Activated effector memory CD4-positive, alpha-beta T cell treated with anti-CD3 and anti-CD28 coated beads, Interleukin-2, amount 50 U/mL, for 16 hours (primary cell): ENCODE results near the gene CAST.

ENCODE experiments used
- DNase-seq: peaks from one replicate; pipeline ENCODE4 v3.0.0-alpha.2; 2020

The CAST gene

GRCh38 chr5:96751203-96752169 is 89.3 kb downstream of the CAST start:
- DNase-seq: no peak

DNA sequence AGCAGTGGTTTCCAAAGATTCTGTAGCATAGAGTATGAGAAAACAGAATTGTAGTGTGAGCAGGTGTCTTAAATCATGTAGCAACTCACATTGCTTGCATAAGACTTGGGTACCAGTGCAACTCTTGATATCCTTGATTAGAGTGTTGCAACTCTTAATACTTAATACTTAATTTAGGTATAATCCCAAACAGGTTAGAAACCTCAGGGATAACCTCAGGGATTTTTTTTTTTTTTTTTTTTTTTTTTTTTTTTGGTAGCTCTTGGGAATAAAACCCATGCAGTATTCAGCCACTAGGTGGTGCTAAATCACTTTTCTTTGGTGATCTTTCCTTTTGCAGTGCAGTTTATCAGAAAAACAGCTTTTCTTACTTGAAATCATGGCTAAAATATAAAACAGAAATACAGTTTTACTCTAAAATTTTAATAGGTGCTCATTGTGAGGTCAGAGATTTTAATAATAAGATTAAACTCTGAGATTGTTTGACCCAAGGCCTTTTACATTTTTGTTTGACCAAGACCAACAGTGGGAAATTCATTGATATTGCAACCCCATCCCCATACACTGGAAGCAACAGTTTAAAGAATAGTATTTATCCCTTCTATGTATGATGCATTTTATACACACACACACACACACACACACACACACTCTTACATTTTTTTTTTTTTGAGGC is 90.3 kb downstream of the CAST start:
- DNase-seq: no peak

- no peak for DNase-seq
These were observed 90.8 kb downstream of the CAST start for GRCh38 chr5:96753017-96753397.

DNA sequence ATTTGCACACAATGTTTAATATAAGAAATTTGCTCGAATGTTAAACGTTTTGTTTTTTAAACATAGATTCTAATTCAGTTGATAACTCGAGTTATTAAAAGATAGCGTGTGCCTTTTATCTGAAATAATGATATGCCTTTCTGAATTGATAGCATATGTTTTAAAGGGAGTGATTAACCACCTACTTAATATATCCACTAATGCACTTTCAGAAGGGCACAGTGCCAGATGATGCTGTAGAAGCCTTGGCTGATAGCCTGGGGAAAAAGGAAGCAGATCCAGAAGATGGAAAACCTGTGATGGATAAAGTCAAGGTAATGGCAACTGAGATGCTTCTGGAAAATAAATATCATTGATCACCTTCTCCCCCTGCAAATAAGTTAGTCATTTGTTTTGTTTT is 91.7 kb downstream of the CAST start:
- DNase-seq: no peak

- DNase-seq: no peak
These were observed 93.7 kb downstream of the CAST start for GRCh38 chr5:96755851-96756250.

DNA sequence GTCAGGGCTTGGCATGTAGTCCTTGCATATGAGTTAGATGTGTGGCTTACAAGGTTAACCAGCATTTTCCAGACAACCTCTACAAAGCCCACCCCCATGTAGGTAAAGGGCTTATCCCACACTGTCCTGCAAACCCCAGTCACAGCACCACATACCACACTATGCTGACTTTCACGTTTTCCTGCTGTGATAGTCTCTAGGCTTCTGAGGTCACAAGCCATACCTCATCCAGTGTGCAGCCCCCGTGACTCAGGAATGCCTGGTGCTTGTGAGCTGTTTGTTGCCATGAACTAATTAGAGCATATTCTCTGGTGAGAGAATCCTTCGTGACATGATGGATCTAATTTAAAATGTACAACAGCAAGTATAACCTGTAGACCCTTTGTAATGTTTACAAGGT is 94.8 kb downstream of the CAST start:
- no peak for DNase-seq

DNA sequence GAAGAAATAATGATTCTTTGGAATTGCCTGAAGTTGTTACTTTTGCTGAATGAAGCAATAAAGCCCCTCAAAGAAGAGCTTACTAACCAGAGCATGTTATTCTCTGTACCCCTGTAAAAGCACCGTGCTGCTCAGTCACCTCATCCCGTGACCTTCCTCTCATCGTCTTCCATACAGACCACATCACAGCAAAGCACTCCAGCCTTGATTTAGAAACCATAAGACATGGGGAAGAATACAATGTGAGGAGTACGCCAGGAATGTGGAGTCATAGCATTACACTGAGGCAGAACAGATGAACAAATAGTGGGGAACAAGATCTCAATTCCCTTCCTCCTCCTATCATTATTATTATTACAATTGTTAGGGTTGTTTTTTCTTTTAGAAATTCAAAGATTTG is 96.4 kb downstream of the CAST start:
- DNase-seq: no peak

DNA sequence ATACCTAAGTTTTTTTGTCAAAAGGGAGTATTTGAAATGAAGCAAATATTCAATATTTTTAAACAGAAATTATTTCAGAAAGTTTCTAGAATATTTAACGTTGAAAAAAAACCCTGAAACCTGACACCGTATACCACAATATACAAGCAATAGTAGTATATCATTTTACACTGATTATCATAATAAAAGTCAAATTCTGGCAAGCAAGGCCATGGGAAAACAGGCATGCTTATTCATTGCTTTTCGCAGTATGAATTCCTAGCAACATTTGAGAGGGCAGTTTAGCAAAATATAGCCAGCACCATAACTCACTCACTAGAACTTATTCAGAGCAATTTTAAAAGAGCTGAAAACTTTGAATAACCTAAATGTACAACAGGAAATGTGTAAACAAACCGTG is 99.4 kb downstream of the CAST start:
- no peak for DNase-seq

GRCh38 chr5:96763026-96763425 is 100.8 kb downstream of the CAST start:
- DNase-seq: no peak

- no peak for DNase-seq
These were observed 102.9 kb downstream of the CAST start for GRCh38 chr5:96765043-96765442.

DNA sequence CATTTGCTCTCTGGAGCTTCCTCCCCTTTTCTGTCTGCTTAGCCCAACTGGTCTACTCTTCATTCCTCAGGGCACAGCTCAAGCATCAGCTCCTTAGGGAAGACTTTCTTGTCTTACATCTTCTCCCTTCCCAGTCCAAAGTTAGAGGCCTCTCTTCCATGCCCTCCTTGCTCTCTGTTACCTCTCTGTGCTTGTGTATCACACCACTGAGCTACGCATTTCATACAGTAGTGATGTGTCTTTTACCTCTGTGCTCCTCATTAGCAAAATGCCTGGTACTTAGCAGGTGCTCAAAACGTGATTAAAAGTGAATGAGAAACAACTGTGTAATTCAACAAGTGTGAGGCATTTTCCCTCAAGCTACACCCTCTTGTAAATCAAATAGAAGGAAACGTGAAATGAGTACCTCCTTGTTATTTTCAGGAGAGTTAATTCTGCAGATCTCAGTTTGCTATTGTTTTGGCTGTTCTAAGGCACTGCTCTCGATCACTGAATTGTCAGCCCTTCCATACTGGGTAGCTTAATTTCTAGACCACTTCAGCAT is 106.6 kb downstream of the CAST start:
- DNase-seq: no peak

DNA sequence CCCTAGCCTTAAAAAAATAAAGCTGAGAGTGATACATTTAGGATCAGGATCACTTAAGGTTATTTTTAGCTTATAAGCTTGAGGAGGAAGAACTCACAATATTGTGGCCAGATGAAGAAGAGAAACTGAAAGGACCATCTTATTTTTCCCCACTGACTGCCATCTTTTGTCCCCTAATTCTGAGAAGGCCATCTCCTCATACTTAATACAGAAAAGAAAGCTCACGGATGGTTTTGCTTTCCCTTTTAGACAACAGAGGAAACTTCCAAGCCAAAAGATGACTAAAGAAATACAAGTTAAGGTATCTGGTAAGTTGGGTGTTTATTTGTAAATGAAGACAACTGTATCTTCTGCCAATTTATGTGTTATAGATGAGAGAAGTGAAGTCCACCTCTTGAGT is 109.2 kb downstream of the CAST start:
- DNase-seq: no peak

DNA sequence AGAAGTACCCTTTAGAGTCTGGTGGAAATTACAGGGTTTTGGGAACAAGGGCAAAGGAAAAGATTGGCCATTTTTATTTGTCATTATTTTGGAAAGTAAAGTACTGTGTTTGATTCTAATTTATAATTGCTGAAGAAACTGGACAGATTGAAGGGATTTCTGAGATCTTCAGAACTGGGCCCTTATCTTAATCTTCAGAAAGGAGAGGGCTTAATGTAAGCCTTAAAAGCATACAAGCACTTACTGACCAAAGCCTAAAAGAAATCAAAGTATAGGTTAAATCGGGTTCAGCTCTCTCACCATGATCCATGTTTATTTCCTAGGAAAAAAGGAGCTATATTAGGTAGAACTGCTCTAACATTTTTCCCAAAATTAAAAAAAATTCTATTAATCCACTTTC is 109.9 kb downstream of the CAST start:
- no peak for DNase-seq

GRCh38 chr5:96772542-96772941 is 110.4 kb downstream of the CAST start:
- no peak for DNase-seq

- no peak for DNase-seq
These were observed 112.9 kb downstream of the CAST start for GRCh38 chr5:96775050-96775449.

- no peak for DNase-seq
These were observed 113.5 kb downstream of the CAST start for GRCh38 chr5:96775689-96776088.

DNA sequence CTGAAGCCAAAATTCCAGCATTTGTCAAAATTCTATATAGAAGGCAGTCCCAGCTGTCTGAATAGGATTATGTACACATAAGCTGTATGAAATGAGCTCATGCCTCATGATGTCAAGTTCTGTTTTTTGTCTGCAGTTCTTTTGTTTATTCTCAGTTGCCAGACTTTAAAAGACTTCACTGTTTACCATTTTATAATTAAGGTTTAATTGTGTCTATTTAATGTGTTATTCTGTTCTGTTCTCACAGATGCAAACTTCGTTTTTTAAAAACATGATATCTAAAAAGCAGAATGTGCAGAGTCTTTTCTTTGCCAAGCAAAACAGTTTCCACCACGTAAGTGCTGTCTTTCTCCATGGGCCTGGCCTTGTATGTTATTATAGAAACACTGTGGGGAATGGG is 114.4 kb downstream of the CAST start:
- DNase-seq: no peak

- DNase-seq: no peak
These were observed 116.2 kb downstream of the CAST start for GRCh38 chr5:96778409-96778808.

DNA sequence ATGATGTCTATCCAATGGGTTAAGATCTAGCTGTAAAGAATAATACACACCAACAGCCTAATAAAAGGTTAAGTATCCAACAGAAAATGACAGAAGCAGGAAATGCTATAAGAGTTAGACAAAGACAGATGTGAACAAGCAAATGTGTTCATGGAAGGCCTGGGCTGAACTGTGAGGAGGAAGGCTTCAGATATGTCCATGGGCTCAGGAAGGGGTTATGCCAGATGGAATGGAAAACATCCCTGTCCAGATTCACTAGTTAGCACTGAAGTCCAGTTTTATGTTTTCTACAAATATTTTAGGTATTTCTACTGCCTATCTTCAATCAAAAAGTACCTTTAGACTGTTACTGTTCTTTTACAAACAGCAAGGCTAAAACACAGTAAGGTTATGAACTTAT is 118.5 kb downstream of the CAST start:
- DNase-seq: no peak

- no peak for DNase-seq
These were observed 119.1 kb downstream of the CAST start for GRCh38 chr5:96781031-96781971.

DNA sequence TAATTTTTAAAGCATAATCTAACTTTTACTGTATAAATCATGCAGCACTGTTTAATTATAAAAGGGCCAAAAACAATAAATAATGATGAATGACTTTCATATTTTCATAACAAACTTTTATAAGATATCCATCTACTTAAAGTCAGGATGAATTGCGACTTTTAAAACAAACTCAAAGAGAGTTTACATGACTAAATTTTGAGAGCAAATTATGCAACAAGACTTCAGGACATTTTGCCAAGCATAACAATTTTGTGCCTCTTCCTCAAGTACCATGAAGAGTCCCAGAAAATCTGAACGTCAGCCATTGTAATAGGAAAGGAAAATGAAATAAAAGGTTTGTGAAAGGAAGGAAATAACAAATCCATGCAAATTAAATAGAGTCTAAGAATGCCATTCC is 121.2 kb downstream of the CAST start:
- no peak for DNase-seq

DNA sequence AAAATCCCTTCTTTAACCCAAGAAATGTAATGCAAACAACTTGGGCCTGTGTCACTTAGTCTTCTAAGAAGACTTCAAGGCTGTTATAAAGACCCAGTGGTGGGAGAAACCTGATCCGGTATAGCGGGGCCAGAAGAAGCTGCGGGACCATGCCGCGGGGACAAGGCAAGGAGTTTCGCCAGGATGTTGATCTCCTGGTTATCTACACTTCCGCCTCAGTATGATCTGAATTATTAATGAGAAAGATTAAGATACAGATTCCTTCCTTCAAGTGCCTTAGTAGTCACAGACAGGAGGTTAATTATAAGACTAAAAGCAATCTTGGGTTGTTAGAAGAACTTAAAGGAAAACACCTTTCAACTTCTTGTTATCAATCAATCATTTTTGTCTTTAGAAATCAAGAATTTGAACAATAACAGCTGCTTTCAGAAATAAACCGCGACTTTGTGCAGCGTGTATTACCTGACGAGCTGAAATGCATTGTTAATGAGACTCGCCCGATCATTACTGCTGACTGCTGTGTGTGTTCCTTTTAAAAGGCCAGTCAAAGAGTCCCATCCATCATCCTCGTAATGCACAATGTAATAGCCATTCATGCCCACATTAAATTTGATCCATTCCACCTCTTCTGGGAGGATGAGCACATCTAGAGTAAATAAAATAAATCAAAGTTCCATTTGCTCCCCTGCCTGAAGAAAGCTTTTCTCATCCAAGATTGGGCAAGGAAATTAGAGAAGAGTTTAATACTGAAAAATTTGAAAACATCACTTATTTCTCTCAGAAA is 123.3 kb downstream of the CAST start:
- no peak for DNase-seq
